Measurements from ENCODE around the gene EPAS1.

EPAS1 gene

GRCh38 chr2:46319711-46320110 is 22.5 kb downstream of the EPAS1 start:
- DNase-seq (ENCODE audit: insufficient read length, low spot score) (no peak), FAIRE-seq (no peak)
- TF ChIP-seq CTCF (IDR thresholded peaks at IDR 0.05; ENCODE audit: insufficient read depth, missing control alignments), result no peak

GRCh38 chr2:46320141-46320567 is 22.9 kb downstream of the EPAS1 start:
- DNase-seq (ENCODE audit: insufficient read length, low spot score), result no peak
- no peak for FAIRE-seq
- no peak for TF ChIP-seq CTCF (IDR thresholded peaks at IDR 0.05; ENCODE audit: insufficient read depth, missing control alignments)

- FAIRE-seq (no peak), DNase-seq (ENCODE audit: insufficient read length, low spot score) (no peak)
- TF ChIP-seq CTCF (IDR thresholded peaks at IDR 0.05; ENCODE audit: insufficient read depth, missing control alignments), result no peak
Measured at GRCh38 chr2:46323730-46324129, 26.5 kb downstream of the EPAS1 start.

GRCh38 chr2:46325182-46325928 is 28.1 kb downstream of the EPAS1 start:
- no peak for FAIRE-seq
- no peak for TF ChIP-seq CTCF (IDR thresholded peaks at IDR 0.05; ENCODE audit: insufficient read depth, missing control alignments)

GRCh38 chr2:46326231-46326980 is 29.2 kb downstream of the EPAS1 start:
- DNase-seq (ENCODE audit: insufficient read length, low spot score) (no peak), FAIRE-seq (no peak)
- no peak for TF ChIP-seq CTCF (IDR thresholded peaks at IDR 0.05; ENCODE audit: insufficient read depth, missing control alignments)

More at GRCh38 chr2:46325182-46325928, 28.1 kb downstream of the EPAS1 start:
- DNase-seq (ENCODE audit: insufficient read length, low spot score), result no peak

GRCh38 chr2:46327627-46328026 is 30.4 kb downstream of the EPAS1 start:
- TF ChIP-seq CTCF (IDR thresholded peaks at IDR 0.05; ENCODE audit: insufficient read depth, missing control alignments), result peak; percentile 8
- DNase-seq (ENCODE audit: insufficient read length, low spot score) (no peak), FAIRE-seq (no peak)

- TF ChIP-seq CTCF (IDR thresholded peaks at IDR 0.05; ENCODE audit: insufficient read depth, missing control alignments), result no peak
- DNase-seq (ENCODE audit: insufficient read length, low spot score), result no peak
- FAIRE-seq, result no peak
Measured at GRCh38 chr2:46328291-46328690, 31.1 kb downstream of the EPAS1 start.

Measured in D721Med (cell line).